Panc1 (cell line): ENCODE measurements around the gene TOM1L1. TPM values are rescaled to one million over a fixed set of nuclear protein-coding genes. Genes with fewer than 3 reads are reported as not detected.

Experiments
- ATAC-seq: fragments of 200-7000 bp; cut with Tn5 transposase; 2 replicates; pipeline ENCODE4 v1.9.1; 2020; ENCODE audit warnings: mild to moderate bottlenecking, moderate library complexity
- BruUV-seq: library from RNA; stranded (reverse); fragments of 400-500 nt; replicated peaks from 2 replicates; lab custom pipeline; 2021; lab: Mats Ljungman, UMichigan
- CTCF ChIA-PET: fragments of 300-600 bp; sonication (Branson Sonifier 250); formaldehyde crosslinking; loops from one replicate; lab custom pipeline; 2022; ENCODE audit warnings: antibody characterized with exemption; lab: Charles Lee
- POLR2A ChIA-PET: fragments of 300-600 bp; sonication (Branson Sonifier 250); formaldehyde crosslinking; loops from one replicate; lab custom pipeline; 2022; ENCODE audit warnings: antibody characterized with exemption; lab: Charles Lee
- DNase-seq: peaks from one replicate; pipeline ENCODE4 v3.0.0-alpha.2; 2010; ENCODE audit warnings: low read depth, low spot score
- H3K27ac ChIP-seq: 2 replicates; pipeline ENCODE4 v1.5.1; 2011; ENCODE audit warnings: mild to moderate bottlenecking, low read length, inconsistent platforms
- H3K27me3 ChIP-seq: fragments of 200-500 bp; sonication (Bioruptor generic); 2 replicates; pipeline ENCODE4 v1.6.0; 2014; ENCODE audit warnings: low read length, inconsistent platforms; ENCODE audit not compliant: control insufficient read depth, insufficient read depth
- H3K36me3 ChIP-seq: fragments of 200-500 bp; sonication (Bioruptor generic); 2 replicates; pipeline ENCODE4 v1.5.1; 2014; ENCODE audit warnings: inconsistent platforms, mild to moderate bottlenecking, low read length, moderate library complexity; ENCODE audit not compliant: control insufficient read depth, insufficient read depth
- H3K4me1 ChIP-seq: 2 replicates; pipeline ENCODE4 v1.5.1; 2011; ENCODE audit warnings: inconsistent platforms, mild to moderate bottlenecking, low read length, moderate library complexity; ENCODE audit not compliant: control insufficient read depth, insufficient read depth
- H3K4me3 ChIP-seq, 2 experiments: 2 replicates each; pipeline ENCODE4 v1.5.1; 2011 to 2012; ENCODE audit warnings: low read depth in 2 of 2, low read length in 2 of 2, mild to moderate bottlenecking in 2 of 2, inconsistent platforms in 1 of 2, moderate library complexity in 1 of 2
- H3K9me3 ChIP-seq: fragments of 200-500 bp; sonication (Bioruptor generic); 2 replicates; pipeline ENCODE4 v1.5.1; 2014; ENCODE audit warnings: low read depth, mild to moderate bottlenecking, inconsistent platforms, low read length, moderate library complexity; ENCODE audit not compliant: control insufficient read depth, insufficient read depth
- CTCF ChIP-seq: fragments of 450-650 bp; IDR thresholded peaks from 2 replicates; pipeline ENCODE4 v1.5.1; 2017; ENCODE audit warnings: mild to moderate bottlenecking
- POLR2AphosphoS5 ChIP-seq: IDR thresholded peaks from 2 replicates; pipeline ENCODE4 v1.6.1; 2012; ENCODE audit warnings: mild to moderate bottlenecking, low read depth, low read length, moderate library complexity
- REST ChIP-seq, 2 experiments: IDR thresholded peaks; 2 replicates each; pipeline ENCODE4 v1.6.1; 2011 to 2012; ENCODE audit warnings: low read depth in 2 of 2, control low read depth in 1 of 2, low read length in 1 of 2, mild to moderate bottlenecking in 1 of 2, moderate library complexity in 1 of 2; ENCODE audit not compliant: insufficient read depth in 1 of 2
- SIN3A ChIP-seq: IDR thresholded peaks from 2 replicates; pipeline ENCODE4 v1.6.1; 2012; ENCODE audit warnings: low read depth, mild to moderate bottlenecking, low read length, moderate library complexity, borderline replicate concordance; ENCODE audit not compliant: insufficient read depth
- TCF7L2 ChIP-seq: IDR thresholded peaks from 2 replicates; pipeline ENCODE4 v1.6.1; 2011; ENCODE audit warnings: mild to moderate bottlenecking, low read depth, low read length, inconsistent platforms
- in situ Hi-C: cut with HindIII; loops from 2 replicates; pipeline ENCODE4 v1.10.0; 2016; ENCODE audit warnings: low sequenced_read_pairs, low pct_unique_long_range_greater_than_20kb
- intact Hi-C: fragments of 100-400 bp; cut with micrococcal nuclease; formaldehyde crosslinking; loops from one replicate; pipeline ENCODE4 v1.10.0; 2022; ENCODE audit not compliant: unreplicated experiment
- total RNA-seq: library from RNA; stranded (reverse); gene quantifications from one replicate; pipeline ENCODE4 v1.2.1, GENCODE V29; 2021; ENCODE audit not compliant: unreplicated experiment

Gene TOM1L1
- total RNA-seq, 1 experiment from 2014 or later = 53.9 TPM

GRCh38 chr17:54968988-54969332, 68.3 kb downstream of the TOM1L1 start:
- ChIA-PET CTCF (no interaction called here), POLR2A (no interaction called here)
- Histone ChIP-seq H3K4me1 (peaks cover 28% of the 10 kb centered on the region), H3K27ac (peak overlapping the region; percentile 99), H3K4me3 (peak overlapping the region; percentile 93 to 99), H3K9me3 (no peaks in the 10 kb centered on the region), H3K27me3 (no peaks in the 10 kb centered on the region), H3K36me3 (peaks cover 20% of the 10 kb centered on the region)
- TF ChIP-seq POLR2AphosphoS5 = no peak
- no peak for TF ChIP-seq REST (IDR thresholded peaks at IDR 0.05; ENCODE audit: insufficient read depth in 1 of 2, low read depth in 2 of 2, low read length in 1 of 2)
- TF ChIP-seq TCF7L2 = no peak; the same call in 1 of the 2 replicates
- no peak for TF ChIP-seq CTCF
- TF ChIP-seq SIN3A = no peak
- intact Hi-C loops (no loop called here), in situ Hi-C loops (no loop called here)
- TSS peak; percentile 60 for BruUV-seq
- DNase-seq (no peak), ATAC-seq (peak; percentile 67)

- in situ Hi-C loops (no loop called here), intact Hi-C loops (no loop called here)
- H3K4me1 ChIP-seq = peaks cover 28% of the 10 kb centered on the region
- H3K27ac ChIP-seq = peak overlapping the region; percentile 99
- no peak for TF ChIP-seq REST (IDR thresholded peaks at IDR 0.05; ENCODE audit: insufficient read depth in 1 of 2, low read depth in 2 of 2, low read length in 1 of 2)
- TF ChIP-seq TCF7L2 = no peak
- TF ChIP-seq POLR2AphosphoS5 = no peak
- TF ChIP-seq CTCF = no peak
- TF ChIP-seq SIN3A = no peak
- peak overlapping the region; percentile 93 to 99 for H3K4me3 ChIP-seq
- H3K9me3 ChIP-seq = no peaks in the 10 kb centered on the region
- ChIA-PET CTCF (interaction anchor here (1.0 kb wide), 1 partner anchor 35 kb away, joined by 3 read pairs; no protein-coding TSS in a partner anchor), POLR2A (no interaction called here)
- no peaks in the 10 kb centered on the region for H3K27me3 ChIP-seq
- no TSS peak for BruUV-seq
- peaks cover 10% of the 10 kb centered on the region; the same call in 1 of the 2 replicates for H3K36me3 ChIP-seq
- ATAC-seq (no peak), DNase-seq (no peak)
Measured at GRCh38 chr17:54969658-54970572, 69.3 kb downstream of the TOM1L1 start.
